Activated naive CD4-positive, alpha-beta T cell treated with anti-CD3 and anti-CD28 coated beads, Interleukin-2, amount 50 U/mL, for 24 hours (primary cell): ENCODE data around the gene SPR.

Experiments used
- H3K27ac Mint-ChIP-seq: one replicate; pipeline ENCODE4 v1.8.0; 2021; ENCODE audit warnings: mild to moderate bottlenecking, mixed read lengths
- H3K27me3 Mint-ChIP-seq: one replicate; pipeline ENCODE4 v1.8.0; 2021; ENCODE audit warnings: mixed read lengths
- H3K36me3 Mint-ChIP-seq: one replicate; pipeline ENCODE4 v1.8.0; 2021; ENCODE audit warnings: mixed read lengths
- H3K4me1 Mint-ChIP-seq: one replicate; pipeline ENCODE4 v1.8.0; 2021; ENCODE audit warnings: mixed read lengths
- H3K4me3 Mint-ChIP-seq: one replicate; pipeline ENCODE4 v1.8.0; 2021; ENCODE audit warnings: mild to moderate bottlenecking, mixed read lengths
- H3K9me3 Mint-ChIP-seq: one replicate; pipeline ENCODE4 v1.8.0; 2021; ENCODE audit warnings: mixed read lengths

Gene SPR

DNA sequence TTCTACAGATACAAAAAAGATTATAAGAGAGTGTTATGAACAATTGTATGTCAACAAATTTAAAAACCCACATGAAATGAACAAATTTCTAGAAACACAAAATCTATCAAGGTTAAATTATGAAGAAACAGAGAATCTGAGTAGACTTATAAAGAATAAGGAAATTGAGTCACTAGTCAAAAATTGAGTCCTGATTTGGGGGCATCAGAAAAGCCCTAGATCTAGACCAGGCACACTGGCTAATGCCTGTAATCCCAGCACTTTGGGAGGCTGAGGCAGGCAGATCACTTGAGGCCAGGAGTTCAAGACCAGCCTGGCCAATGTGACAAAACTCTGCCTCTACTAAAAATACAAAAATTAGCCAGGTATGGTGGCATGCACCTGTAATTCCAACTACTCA, 15.3 kb upstream of the SPR start:
- Mint-ChIP-seq H3K36me3 (no peaks in the 10 kb centered on the region), H3K4me3 (no peak overlapping the region), H3K4me1 (no peaks in the 10 kb centered on the region), H3K9me3 (peaks cover 16% of the 10 kb centered on the region), H3K27ac (no peak overlapping the region), H3K27me3 (peaks cover 27% of the 10 kb centered on the region)

DNA sequence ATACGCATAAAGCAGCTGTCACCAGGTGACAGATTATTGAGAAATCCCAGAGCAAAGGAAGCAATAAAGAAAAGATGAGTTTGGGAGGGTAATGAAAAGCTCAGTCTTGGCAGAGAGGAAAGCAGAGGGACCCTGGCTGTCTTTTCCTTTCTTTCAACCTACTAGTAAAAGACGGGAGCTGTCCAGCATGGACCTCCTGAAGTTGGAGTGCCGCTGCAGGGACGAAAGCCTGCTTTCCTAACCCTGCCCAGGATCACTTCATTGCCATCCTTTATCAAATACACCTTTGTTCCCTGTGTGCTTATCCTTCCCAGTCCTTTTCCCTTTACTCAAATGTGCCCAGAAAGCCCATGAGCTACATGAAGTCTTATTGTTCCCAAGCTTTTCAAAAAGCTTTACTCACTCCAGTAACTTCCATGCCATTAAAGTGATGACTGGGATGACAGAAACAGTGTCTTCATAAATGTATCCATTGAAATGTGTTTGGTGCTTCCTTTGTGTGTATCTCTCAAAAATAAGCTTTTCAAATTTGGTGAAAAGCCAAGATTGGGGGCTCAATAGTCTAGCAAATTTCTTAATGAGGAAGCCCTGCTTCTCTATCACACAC, 3.7 kb upstream of the SPR start:
- H3K4me3 Mint-ChIP-seq: no peak overlapping the region
- peaks cover 50% of the 10 kb centered on the region for H3K27me3 Mint-ChIP-seq
- no peaks in the 10 kb centered on the region for H3K36me3 Mint-ChIP-seq
- no peaks in the 10 kb centered on the region for H3K9me3 Mint-ChIP-seq
- no peak overlapping the region for H3K27ac Mint-ChIP-seq
- peaks cover 4% of the 10 kb centered on the region for H3K4me1 Mint-ChIP-seq

DNA sequence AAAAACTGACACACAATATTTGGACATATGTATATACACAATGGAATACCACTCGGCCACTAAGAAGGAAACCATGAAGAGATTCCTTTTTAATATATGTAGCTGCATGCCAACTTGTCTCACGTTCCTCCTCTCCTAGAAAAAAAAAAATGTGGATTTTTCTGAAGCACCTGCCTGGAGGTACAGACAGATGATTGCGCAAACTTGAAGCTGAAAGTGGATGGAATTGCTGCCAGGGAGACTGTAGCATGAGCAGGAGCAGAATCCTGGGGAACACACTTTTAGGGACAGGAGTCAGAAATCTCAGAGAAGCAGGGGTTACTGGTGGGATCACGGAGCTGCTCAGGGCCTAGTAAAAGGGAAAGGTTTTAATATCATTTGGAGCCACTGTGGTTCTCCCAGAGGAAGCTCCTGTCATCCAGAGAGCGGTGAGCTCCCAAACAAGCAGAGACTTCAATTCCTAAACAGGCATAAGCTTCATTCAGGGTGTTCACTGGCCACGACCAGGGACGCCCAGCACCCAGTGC, 640 bp upstream of the SPR start:
- no peaks in the 10 kb centered on the region for H3K36me3 Mint-ChIP-seq
- peaks cover 4% of the 10 kb centered on the region for H3K4me1 Mint-ChIP-seq
- no peaks in the 10 kb centered on the region for H3K9me3 Mint-ChIP-seq
- H3K4me3 Mint-ChIP-seq: peak overlapping the region; percentile 73
- H3K27me3 Mint-ChIP-seq: peaks cover 57% of the 10 kb centered on the region
- no peak overlapping the region for H3K27ac Mint-ChIP-seq

DNA sequence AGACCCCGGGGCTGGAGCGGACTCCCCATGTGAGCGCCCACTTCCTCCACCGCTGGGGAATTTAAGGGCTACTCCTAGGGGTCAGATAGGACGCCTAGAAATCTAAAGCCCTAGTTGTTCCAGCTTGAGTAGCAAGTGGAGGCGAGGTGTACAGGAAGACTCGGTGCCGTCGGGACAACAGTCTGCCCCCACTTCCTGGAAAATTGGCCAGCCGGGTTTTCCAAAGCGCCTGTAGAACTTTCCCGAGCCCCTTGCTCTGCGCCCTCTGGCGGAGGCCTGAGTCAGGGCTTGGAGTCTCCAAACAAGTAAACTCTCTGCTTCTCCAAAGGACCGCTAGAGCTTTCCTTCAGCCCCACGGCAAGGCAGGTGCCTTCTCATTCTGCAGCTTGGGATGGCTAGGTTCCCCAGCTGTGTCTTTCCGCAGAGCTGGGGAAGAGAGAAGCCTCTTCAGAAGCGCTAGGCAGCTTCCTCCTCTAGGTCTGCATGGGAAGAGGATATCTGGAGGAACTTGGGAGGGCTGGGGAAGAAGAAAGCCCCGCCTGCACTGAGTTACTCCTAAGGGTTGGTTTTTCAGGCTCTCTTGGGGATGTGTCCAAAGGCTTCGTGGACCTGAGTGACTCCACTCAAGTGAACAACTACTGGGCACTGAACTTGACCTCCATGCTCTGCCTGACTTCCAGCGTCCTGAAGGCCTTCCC, 681 bp downstream of the SPR start:
- H3K9me3 Mint-ChIP-seq: no peaks in the 10 kb centered on the region
- H3K27me3 Mint-ChIP-seq: peaks cover 53% of the 10 kb centered on the region
- no peak overlapping the region for H3K27ac Mint-ChIP-seq
- H3K4me3 Mint-ChIP-seq: peak overlapping the region; percentile 80
- H3K36me3 Mint-ChIP-seq: no peaks in the 10 kb centered on the region
- peaks cover 4% of the 10 kb centered on the region for H3K4me1 Mint-ChIP-seq

DNA sequence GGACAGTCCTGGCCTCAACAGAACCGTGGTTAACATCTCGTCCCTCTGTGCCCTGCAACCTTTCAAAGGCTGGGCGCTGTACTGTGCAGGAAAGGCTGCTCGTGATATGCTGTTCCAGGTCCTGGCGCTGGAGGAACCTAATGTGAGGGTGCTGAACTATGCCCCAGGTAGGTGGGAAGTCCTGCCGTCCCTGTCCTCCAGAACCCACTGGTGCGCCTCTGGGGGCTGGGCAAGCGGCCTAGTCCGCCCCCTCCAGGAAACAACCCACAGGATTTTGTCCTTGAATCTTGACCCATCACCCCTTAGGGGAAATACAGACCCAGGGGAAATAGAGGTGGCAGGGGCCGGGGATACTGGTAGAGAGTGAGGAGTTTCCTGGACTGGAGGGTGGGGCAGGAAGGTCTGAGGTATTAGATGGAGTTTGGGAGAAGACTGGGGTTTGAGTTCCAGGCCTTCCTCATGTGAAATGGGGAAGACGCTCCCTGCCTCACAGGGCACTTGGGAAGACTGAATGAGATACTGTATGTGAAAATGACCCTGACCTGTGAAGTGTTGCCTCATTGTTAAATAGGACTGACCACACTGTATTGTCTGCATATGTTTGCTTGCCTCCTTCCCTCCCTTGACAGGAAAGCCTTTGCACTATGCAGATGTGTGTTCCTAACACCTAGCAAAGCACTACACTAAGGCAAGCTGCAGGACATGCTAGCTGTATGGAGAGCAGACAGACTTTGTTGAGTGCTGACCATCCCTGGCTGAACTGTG, 1.4 kb downstream of the SPR start:
- H3K36me3 Mint-ChIP-seq: no peaks in the 10 kb centered on the region
- H3K27ac Mint-ChIP-seq: no peak overlapping the region
- H3K4me3 Mint-ChIP-seq: no peak overlapping the region
- H3K9me3 Mint-ChIP-seq: no peaks in the 10 kb centered on the region
- H3K4me1 Mint-ChIP-seq: peaks cover 4% of the 10 kb centered on the region
- H3K27me3 Mint-ChIP-seq: peaks cover 52% of the 10 kb centered on the region

DNA sequence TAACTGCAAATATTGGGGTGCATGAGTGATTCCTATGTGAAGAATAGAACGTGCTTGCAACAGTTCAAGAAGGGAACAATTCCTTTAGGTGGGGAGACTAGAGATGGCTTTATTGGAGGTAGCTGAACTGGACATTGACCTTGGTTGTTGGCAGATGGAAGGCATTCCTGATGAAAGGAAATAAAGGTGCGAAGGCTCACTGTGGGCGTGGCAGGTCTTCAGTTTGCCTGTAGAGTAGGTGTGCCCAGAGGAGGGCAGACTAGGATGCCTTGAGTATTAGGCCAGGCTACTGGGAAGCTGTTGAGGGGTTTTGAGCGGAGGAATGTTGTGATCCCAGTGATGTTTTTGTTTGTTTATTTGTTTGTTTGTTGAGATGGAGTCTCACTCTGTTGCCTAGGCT, 2.8 kb downstream of the SPR start:
- Mint-ChIP-seq H3K36me3 (no peaks in the 10 kb centered on the region), H3K27ac (no peak overlapping the region), H3K9me3 (no peaks in the 10 kb centered on the region), H3K4me1 (peaks cover 4% of the 10 kb centered on the region), H3K4me3 (no peak overlapping the region), H3K27me3 (peaks cover 49% of the 10 kb centered on the region)

DNA sequence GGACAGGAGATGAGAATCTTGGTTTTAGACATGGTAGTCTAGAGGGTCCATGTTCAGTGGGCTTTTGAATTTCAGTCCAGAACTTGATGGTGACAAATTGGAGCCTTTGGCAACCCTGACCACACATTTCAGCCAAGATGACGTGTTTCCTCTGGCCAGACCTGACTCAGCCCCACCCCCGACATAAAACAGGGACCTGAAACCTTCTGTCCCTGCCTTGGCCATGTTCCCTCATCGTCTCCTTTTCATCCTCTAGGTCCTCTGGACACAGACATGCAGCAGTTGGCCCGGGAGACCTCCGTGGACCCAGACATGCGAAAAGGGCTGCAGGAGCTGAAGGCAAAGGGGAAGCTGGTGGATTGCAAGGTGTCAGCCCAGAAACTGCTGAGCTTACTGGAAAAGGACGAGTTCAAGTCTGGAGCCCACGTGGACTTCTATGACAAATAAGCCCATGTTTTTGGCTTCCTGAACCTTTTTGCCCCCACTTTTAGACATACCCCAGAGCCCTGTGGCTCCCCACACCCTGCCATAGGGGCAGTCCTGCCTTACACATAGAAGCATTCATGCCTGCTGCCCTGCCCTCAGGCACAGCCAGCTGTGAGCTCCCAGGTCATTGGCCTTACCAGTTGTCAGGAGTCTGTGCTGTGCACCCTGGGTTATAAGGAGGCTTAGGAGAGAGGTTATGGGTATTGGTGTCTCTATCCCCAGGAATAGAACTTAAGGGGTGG, 4.0 kb downstream of the SPR start:
- peaks cover 43% of the 10 kb centered on the region for H3K27me3 Mint-ChIP-seq
- H3K9me3 Mint-ChIP-seq: no peaks in the 10 kb centered on the region
- no peak overlapping the region for H3K27ac Mint-ChIP-seq
- H3K4me3 Mint-ChIP-seq: no peak overlapping the region
- H3K4me1 Mint-ChIP-seq: peaks cover 10% of the 10 kb centered on the region
- H3K36me3 Mint-ChIP-seq: no peaks in the 10 kb centered on the region

DNA sequence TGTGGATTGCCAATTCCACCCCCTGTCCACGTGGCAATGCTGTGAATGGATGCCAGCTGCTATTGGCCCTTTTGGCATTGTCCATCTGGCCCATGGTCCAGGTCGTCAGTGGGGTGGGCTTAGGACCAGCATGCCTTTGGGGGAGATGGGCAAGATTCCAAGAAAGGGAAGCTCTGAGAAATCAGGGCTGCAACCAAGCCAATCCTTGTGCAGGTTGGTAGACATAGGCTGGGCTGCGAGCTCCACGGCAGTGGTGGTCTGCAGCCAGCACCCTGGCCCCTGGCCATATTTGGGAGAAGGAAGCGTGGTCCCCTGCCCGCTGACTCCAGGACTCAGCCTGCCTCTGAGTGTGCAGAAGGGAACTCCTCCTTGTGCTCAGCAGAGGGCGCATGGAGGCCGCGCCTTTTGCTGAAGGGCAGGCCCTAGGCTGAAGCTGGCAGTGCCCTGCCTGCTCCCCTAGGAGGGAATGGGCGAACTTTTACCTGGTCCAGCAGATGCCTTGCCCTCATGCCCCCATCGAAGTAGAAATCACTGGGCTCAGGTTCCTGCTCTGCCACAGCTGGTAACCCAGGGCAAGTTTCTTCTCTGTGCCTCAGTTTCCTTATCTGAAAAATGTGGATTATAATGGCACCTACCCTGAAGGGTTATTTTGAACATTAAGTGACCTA, 5.4 kb downstream of the SPR start:
- no peak overlapping the region for H3K27ac Mint-ChIP-seq
- H3K4me1 Mint-ChIP-seq: peaks cover 10% of the 10 kb centered on the region
- H3K36me3 Mint-ChIP-seq: no peaks in the 10 kb centered on the region
- H3K9me3 Mint-ChIP-seq: no peaks in the 10 kb centered on the region
- H3K4me3 Mint-ChIP-seq: no peak overlapping the region
- H3K27me3 Mint-ChIP-seq: peaks cover 44% of the 10 kb centered on the region

DNA sequence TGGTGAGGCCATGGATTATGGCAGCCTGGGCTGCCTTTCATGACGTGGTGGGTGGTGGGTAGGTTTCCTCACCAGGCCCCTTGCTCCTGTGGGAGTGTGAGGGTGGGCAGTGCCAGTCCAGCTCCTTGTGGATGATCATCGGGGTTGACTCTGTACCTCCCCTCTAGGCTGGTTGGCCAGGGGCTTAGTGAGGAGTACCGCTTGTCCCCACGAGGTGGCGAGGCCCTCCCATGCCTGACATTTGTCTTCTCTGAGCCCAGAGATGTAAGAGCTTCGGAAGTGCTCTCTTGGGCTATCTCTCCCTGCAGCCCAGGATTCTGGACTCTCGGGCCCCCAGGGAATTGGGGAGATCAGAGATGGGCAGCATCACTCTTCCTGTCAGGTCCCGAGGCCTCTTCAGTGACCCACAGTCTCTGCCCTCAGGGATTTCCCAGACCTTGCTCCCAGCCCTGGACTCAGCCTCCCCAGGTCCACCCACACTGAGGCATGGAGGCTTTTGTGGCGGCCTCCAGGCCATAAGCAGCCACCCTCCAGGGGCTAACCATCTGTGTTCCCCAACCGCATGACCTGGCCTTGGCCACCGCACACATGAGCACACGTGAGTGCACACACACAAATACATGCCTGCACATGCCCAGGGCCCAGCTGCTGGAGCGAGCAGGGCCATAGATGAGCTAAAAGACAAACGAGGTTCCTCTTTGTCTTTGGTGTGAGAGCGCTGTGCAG, 6.5 kb downstream of the SPR start:
- H3K27ac Mint-ChIP-seq: no peak overlapping the region

DNA sequence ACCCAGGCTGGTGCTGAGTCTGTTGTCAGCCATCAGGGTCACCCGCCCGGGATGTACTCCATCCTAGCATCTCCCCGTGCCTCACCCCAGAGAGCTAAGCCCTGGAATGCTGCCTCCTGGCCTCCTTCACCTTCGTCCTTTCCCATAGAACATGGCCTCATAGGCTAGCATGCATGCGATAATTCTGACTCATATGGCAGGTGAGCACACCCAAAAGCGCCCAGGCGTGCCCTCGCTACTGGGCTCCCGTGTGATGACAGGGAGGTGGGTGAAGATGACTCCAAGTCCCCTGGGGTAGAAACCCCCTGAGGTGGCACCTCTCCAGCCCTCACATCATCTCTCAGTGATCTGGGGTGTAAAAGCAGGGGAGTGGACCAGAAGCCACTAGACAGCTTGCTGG, 7.3 kb downstream of the SPR start:
- Mint-ChIP-seq H3K36me3 (no peaks in the 10 kb centered on the region), H3K9me3 (no peaks in the 10 kb centered on the region), H3K4me1 (peaks cover 6% of the 10 kb centered on the region), H3K27me3 (peaks cover 40% of the 10 kb centered on the region), H3K27ac (no peak overlapping the region), H3K4me3 (no peak overlapping the region)

More for the DNA sequence above, 6.5 kb downstream of the SPR start:
- no peaks in the 10 kb centered on the region for H3K36me3 Mint-ChIP-seq
- no peaks in the 10 kb centered on the region for H3K9me3 Mint-ChIP-seq
- peaks cover 44% of the 10 kb centered on the region for H3K27me3 Mint-ChIP-seq
- no peak overlapping the region for H3K4me3 Mint-ChIP-seq
- H3K4me1 Mint-ChIP-seq: peaks cover 6% of the 10 kb centered on the region

DNA sequence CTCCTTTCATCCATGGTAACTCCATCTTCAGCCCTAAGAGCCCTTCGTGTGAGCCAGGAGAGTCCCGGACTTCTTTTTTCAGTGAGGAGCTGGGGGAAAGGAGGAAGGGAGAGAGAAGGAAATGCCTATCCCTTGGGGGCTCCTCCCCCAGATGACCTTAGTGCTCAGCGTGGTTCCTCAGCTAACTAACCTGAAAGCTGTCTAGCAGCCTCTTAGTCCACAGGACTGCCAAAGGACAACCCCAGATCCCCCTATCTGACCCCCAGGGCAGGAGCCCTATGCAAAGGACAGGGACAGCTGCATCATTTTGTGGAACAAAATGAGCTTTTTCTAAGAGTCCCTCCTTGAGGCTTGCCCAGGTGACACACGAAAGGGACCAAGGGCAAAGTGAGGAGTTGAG, 7.9 kb downstream of the SPR start:
- Mint-ChIP-seq H3K9me3 (no peaks in the 10 kb centered on the region), H3K4me1 (peaks cover 6% of the 10 kb centered on the region), H3K27me3 (peaks cover 35% of the 10 kb centered on the region), H3K4me3 (no peak overlapping the region), H3K27ac (no peak overlapping the region), H3K36me3 (no peaks in the 10 kb centered on the region)

DNA sequence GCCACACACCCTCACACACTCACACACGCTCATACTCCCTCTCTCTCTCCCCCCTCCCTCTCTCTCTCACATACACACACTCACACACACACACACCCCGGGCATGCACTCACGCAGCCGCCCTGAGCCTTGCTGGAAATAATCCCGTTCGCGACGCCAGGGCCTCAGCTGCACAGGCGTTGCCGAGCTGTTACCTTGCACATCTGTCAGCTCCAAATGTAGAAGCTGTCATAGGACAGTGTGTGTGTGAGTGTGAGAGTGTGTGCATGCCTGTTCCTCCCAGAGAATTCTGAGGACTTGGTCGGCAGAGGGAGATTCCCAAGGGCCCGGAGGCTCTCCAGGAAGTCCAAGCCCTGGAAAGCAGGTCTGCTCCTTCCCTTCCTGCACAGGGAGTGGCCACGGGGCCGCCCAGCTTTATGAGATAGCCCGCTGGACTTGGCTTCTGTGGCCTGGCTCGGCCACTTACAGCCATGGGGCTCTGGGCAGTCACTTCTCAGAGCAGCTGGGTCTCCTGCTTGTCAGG, 8.6 kb downstream of the SPR start:
- H3K36me3 Mint-ChIP-seq: no peaks in the 10 kb centered on the region
- H3K27me3 Mint-ChIP-seq: peaks cover 37% of the 10 kb centered on the region
- H3K4me1 Mint-ChIP-seq: peaks cover 6% of the 10 kb centered on the region
- no peak overlapping the region for H3K4me3 Mint-ChIP-seq
- H3K9me3 Mint-ChIP-seq: no peaks in the 10 kb centered on the region
- H3K27ac Mint-ChIP-seq: no peak overlapping the region

DNA sequence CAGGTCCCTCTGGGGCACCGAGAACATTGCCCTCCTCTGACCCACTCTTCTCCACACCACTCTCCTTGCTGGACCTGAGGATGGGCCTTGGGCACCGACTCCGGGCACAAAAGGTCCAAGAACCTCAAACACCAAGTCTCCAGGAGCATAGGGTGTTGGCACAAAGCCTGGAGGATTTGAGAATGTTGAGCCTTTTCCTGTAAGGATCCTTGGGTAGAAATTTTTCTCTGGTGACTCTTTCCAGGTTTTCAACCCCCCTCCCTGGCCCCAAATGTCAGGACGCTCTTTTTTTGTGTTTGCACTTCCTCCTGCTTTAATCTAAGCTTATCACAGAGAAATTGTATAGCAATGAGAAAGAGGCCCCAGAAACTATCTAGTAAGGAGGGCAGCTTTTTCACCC, 9.2 kb downstream of the SPR start:
- peaks cover 6% of the 10 kb centered on the region for H3K4me1 Mint-ChIP-seq
- H3K27me3 Mint-ChIP-seq: peaks cover 42% of the 10 kb centered on the region
- H3K36me3 Mint-ChIP-seq: no peaks in the 10 kb centered on the region
- no peaks in the 10 kb centered on the region for H3K9me3 Mint-ChIP-seq
- H3K27ac Mint-ChIP-seq: no peak overlapping the region
- no peak overlapping the region for H3K4me3 Mint-ChIP-seq

DNA sequence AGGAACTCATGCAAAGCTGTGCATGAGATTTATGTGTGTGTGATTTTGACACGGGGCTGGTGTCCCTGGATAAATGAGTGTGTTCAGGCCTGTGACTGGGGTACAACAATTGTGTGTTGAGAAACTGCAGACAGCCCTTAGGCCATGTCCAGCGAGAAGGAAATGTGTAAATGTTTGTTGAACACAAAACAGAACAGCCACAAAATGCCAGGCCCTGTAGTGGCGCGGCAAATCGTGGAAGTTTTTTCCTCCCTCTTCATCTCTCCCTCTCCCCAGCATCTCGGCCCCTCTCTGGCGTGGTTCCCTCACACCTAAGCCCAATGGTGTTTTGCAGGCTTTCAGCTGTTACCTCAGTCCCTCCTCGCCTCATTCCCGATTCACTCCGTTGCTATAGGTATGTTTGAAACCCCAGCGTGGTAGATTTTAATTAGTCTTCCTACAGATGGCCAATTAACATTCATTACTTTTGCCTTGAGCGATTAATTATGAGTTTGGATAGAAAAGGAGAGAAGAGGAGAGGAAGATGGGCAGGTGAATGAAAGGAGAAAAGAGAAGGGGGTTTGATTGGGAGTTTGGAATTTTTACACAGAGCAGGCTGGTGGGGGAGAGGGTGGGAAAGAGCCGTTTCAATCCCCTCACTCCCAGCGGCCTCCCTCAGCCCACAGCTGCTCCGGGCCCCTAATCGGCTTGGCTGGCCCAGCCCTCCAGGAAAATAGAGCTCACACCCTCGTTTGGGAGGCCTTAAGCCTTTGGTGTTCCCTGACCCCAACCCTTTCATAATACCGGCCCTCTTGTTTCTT, 10.8 kb downstream of the SPR start:
- Mint-ChIP-seq H3K4me1 (peaks cover 6% of the 10 kb centered on the region), H3K4me3 (no peak overlapping the region), H3K27ac (no peak overlapping the region), H3K27me3 (peaks cover 44% of the 10 kb centered on the region), H3K9me3 (no peaks in the 10 kb centered on the region), H3K36me3 (no peaks in the 10 kb centered on the region)
